K562 (cell line): ENCODE measurements around the gene KCNK4. TPM values are rescaled to one million over a fixed set of nuclear protein-coding genes. Genes with fewer than 3 reads are reported as not detected.

ENCODE experiments used
- ARNT ChIP-seq, 2 experiments: fragments of 450-650 bp; IDR thresholded peaks; 2 replicates each; pipeline ENCODE4 v1.6.1; 2016; ENCODE audit warnings: mild to moderate bottlenecking in 1 of 2
- BCOR ChIP-seq: fragments of 450-650 bp; IDR thresholded peaks from 2 replicates; pipeline ENCODE4 v1.6.1; 2016
- C11orf30 ChIP-seq: fragments of 450-650 bp; IDR thresholded peaks from 2 replicates; pipeline ENCODE4 v1.6.1; 2016; ENCODE audit warnings: low read depth, mild to moderate bottlenecking
- CBFA2T2 ChIP-seq: fragments of 450-650 bp; conservative IDR thresholded peaks from 2 replicates; pipeline ENCODE4 v1.6.1; 2017; ENCODE audit warnings: mild to moderate bottlenecking
- CEBPG ChIP-seq, 3 experiments: fragments of 200-800 bp in 1 of 3; sonication (Bioruptor generic) in 1 of 3; sonication (generic) in 1 of 3; formaldehyde crosslinking in 1 of 3; IDR thresholded peaks in 2 of 3; conservative IDR thresholded peaks in 1 of 3; 2 replicates each; pipeline versions ENCODE4 v1.6.1 to v1.8.0; 2016 to 2022; ENCODE audit warnings: missing compliant biosample characterization in 2 of 3, missing genetic modification characterization in 2 of 3, mild to moderate bottlenecking in 1 of 3, missing genetic modification reagents in 1 of 3
- GABPB2 ChIP-seq: fragments of 250-450 bp; sonication (Bioruptor Pico); conservative IDR thresholded peaks from 2 replicates; pipeline ENCODE4 v1.5.1; 2021; ENCODE audit warnings: mild to moderate bottlenecking
- GTF2E2 ChIP-seq: fragments of 200-800 bp; sonication (Bioruptor generic); IDR thresholded peaks from 2 replicates; pipeline ENCODE4 v1.6.1; 2016; ENCODE audit warnings: missing genetic modification characterization, missing compliant biosample characterization
- HNRNPH1 ChIP-seq: fragments of 200-400 bp; formaldehyde crosslinking; optimal IDR thresholded peaks from 2 replicates; pipeline ENCODE3; 2017; ENCODE audit warnings: low read depth, mild to moderate bottlenecking, low read length, moderate library complexity
- MTA3 ChIP-seq: fragments of 450-650 bp; formaldehyde crosslinking; IDR thresholded peaks from 2 replicates; pipeline ENCODE4 v1.6.1; 2017; ENCODE audit warnings: mild to moderate bottlenecking, borderline replicate concordance
- NCOA6 ChIP-seq: fragments of 450-650 bp; IDR thresholded peaks from 2 replicates; pipeline ENCODE4 v1.6.1; 2017; ENCODE audit warnings: mild to moderate bottlenecking
- NFIC ChIP-seq: fragments of 450-650 bp; IDR thresholded peaks from 2 replicates; pipeline ENCODE4 v1.6.1; 2017; ENCODE audit warnings: mild to moderate bottlenecking, inconsistent platforms
- PTBP1 ChIP-seq: fragments of 200-400 bp; formaldehyde crosslinking; IDR thresholded peaks from 2 replicates; pipeline ENCODE4 v1.6.1; 2017; ENCODE audit warnings: low read depth, low read length
- RBM25 ChIP-seq: fragments of 200-400 bp; formaldehyde crosslinking; IDR thresholded peaks from 2 replicates; pipeline ENCODE4 v1.6.1; 2018; ENCODE audit warnings: low read length, low read depth, moderate library complexity; ENCODE audit not compliant: severe bottlenecking
- RFX7 ChIP-seq: fragments of 250-450 bp; sonication (Bioruptor Pico); IDR thresholded peaks from 2 replicates; pipeline ENCODE4 v1.5.1; 2021; ENCODE audit warnings: mild to moderate bottlenecking
- SIX5 ChIP-seq, 2 experiments: IDR thresholded peaks; 2 replicates each; pipeline ENCODE4 v1.6.1; 2011; ENCODE audit warnings: low read length in 2 of 2, borderline replicate concordance in 1 of 2, low read depth in 1 of 2, mild to moderate bottlenecking in 1 of 2, moderate library complexity in 1 of 2; ENCODE audit not compliant: insufficient read depth in 1 of 2
- TRIM24 ChIP-seq, 2 experiments: fragments of 450-650 bp; IDR thresholded peaks; 2 replicates each; pipeline ENCODE4 v1.6.1; 2016
- ZC3H8 ChIP-seq: fragments of 450-650 bp; IDR thresholded peaks from 2 replicates; pipeline ENCODE4 v1.6.1; 2017
- ZNF146 ChIP-seq: IDR thresholded peaks from one replicate; pipeline ENCODE4 v1.6.1; 2018; ENCODE audit warnings: missing compliant biosample characterization; ENCODE audit not compliant: unreplicated experiment
- ZNF3 ChIP-seq: fragments of 250-450 bp; sonication (Bioruptor Pico); IDR thresholded peaks from 2 replicates; pipeline ENCODE4 v1.5.0; 2021; ENCODE audit warnings: mild to moderate bottlenecking, moderate library complexity
- ZNF445 ChIP-seq: fragments of 250-450 bp; sonication (Bioruptor Pico); IDR thresholded peaks from 2 replicates; pipeline ENCODE4 v1.4.0; 2020; ENCODE audit warnings: low read depth, mild to moderate bottlenecking, moderate library complexity
- ZNF707 ChIP-seq: fragments of 250-450 bp; sonication (Bioruptor Pico); conservative IDR thresholded peaks from 2 replicates; pipeline ENCODE4 v1.8.0; 2022; ENCODE audit warnings: inconsistent platforms, mild to moderate bottlenecking, moderate library complexity
- polyA plus RNA-seq, 8 experiments: library from polyadenylated mRNA; depleted of rRNA in 4 of 8; stranded (reverse) in 5 of 8; unstranded in 3 of 8; fragments of >200 nt; fragmentation: Nextera tagmentation in 2 of 8; fragmentation: Illumina TruSeq in 1 of 8; extraction: Ambion mirVana in 2 of 8; extraction: Trizol in 1 of 8; gene quantifications; 2 replicates each; pipeline versions ENCODE4 v1.2.1 to v1.2.3, GENCODE V29; 2011 to 2014; ENCODE audit warnings: inconsistent platforms in 1 of 8, missing spikeins in 1 of 8
- total RNA-seq, 7 experiments: library from RNA; depleted of rRNA in 6 of 7; stranded (reverse); fragments of >200 nt in 6 of 7; fragmentation: Illumina TruSeq in 2 of 7; extraction: Trizol in 2 of 7; gene quantifications; 2 replicates each; pipeline versions ENCODE4 v1.2.1 to v1.2.3, GENCODE V29; 2011 to 2021; ENCODE audit warnings: low replicate concordance in 1 of 7
- TF ChIP-seq, protein P1 (sequence below), 2 experiments: fragments of 450-650 bp; formaldehyde crosslinking in 1 of 2; IDR thresholded peaks; 2 replicates each; pipeline versions ENCODE4 v1.4.0 to v1.6.1; 2014 to 2020; ENCODE audit warnings: mild to moderate bottlenecking in 2 of 2, borderline replicate concordance in 1 of 2, low read depth in 1 of 2

KCNK4 gene
- total and polyA plus RNA-seq, 9 of the 15 experiments (the other 6 are each of a cell fraction or from before 2014, with no cell fraction given): not detected

GRCh38 chr11:64249563-64250414 lies 41.3 kb upstream of the KCNK4 start (continued):
- TF ChIP-seq HNRNPH1 (no peak), GTF2E2 (tag) (no peak), ZNF146 (no peak), ZNF445 (no peak), TRIM24 (IDR thresholded peaks at IDR 0.05) (no peak), CEBPG (CRISPR knock-in tag; IDR thresholded peaks at IDR 0.05) (no peak), CEBPG (tag; conservative IDR thresholded peaks at IDR 0.05 in 1 of 2, IDR thresholded peaks at IDR 0.05 in 1 of 2) (no peak), ZNF707 (CRISPR knock-in tag) (no peak), ARNT (IDR thresholded peaks at IDR 0.05) (0 out of 4 replicates have a peak, but pooled peaks of 1 of the 2 experiments have one; percentile 44), PTBP1 (peak; percentile 96), GABPB2 (CRISPR knock-in tag) (no peak), SIX5 (IDR thresholded peaks at IDR 0.05; ENCODE audit: borderline replicate concordance in 1 of 2, insufficient read depth in 1 of 2, low read depth in 1 of 2, low read length in 2 of 2) (no peak), MTA3 (0 out of 2 replicates have a peak, but pooled peaks have one; percentile 29), RBM25 (peak; percentile 99), RFX7 (CRISPR knock-in tag) (no peak), BCOR (peak; percentile 99), NFIC (0 out of 2 replicates have a peak, but pooled peaks have one; percentile 19), ZNF3 (CRISPR knock-in tag) (no peak), NCOA6 (no peak), ZC3H8 (no peak), C11orf30 (no peak), CBFA2T2 (no peak)
- TF ChIP-seq, protein P1, sequence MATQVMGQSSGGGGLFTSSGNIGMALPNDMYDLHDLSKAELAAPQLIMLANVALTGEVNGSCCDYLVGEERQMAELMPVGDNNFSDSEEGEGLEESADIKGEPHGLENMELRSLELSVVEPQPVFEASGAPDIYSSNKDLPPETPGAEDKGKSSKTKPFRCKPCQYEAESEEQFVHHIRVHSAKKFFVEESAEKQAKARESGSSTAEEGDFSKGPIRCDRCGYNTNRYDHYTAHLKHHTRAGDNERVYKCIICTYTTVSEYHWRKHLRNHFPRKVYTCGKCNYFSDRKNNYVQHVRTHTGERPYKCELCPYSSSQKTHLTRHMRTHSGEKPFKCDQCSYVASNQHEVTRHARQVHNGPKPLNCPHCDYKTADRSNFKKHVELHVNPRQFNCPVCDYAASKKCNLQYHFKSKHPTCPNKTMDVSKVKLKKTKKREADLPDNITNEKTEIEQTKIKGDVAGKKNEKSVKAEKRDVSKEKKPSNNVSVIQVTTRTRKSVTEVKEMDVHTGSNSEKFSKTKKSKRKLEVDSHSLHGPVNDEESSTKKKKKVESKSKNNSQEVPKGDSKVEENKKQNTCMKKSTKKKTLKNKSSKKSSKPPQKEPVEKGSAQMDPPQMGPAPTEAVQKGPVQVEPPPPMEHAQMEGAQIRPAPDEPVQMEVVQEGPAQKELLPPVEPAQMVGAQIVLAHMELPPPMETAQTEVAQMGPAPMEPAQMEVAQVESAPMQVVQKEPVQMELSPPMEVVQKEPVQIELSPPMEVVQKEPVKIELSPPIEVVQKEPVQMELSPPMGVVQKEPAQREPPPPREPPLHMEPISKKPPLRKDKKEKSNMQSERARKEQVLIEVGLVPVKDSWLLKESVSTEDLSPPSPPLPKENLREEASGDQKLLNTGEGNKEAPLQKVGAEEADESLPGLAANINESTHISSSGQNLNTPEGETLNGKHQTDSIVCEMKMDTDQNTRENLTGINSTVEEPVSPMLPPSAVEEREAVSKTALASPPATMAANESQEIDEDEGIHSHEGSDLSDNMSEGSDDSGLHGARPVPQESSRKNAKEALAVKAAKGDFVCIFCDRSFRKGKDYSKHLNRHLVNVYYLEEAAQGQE (IDR thresholded peaks at IDR 0.05; ENCODE audit: borderline replicate concordance): no peak
- TF ChIP-seq, protein P1 (CRISPR knock-in tag; IDR thresholded peaks at IDR 0.05; ENCODE audit: low read depth): no peak
